HepG2 (cell line): ENCODE data around the gene ABCC10. TPM values are rescaled to one million over a fixed set of nuclear protein-coding genes. Genes with fewer than 3 reads are reported as not detected.
A peak's percentile ranks its signal among the peaks of the same experiment; 100 is the strongest.

Source experiments
- ARNTL ChIP-seq: sonication (generic); formaldehyde crosslinking; IDR thresholded peaks from 2 replicates; pipeline ENCODE4 v1.4.0; 2020; ENCODE audit warnings: mild to moderate bottlenecking, missing genetic modification reagents
- MEF2D ChIP-seq: sonication (generic); formaldehyde crosslinking; IDR thresholded peaks from 2 replicates; pipeline ENCODE4 v1.5.1; 2020; ENCODE audit warnings: mild to moderate bottlenecking, missing genetic modification reagents
- ONECUT2 ChIP-seq: sonication (generic); formaldehyde crosslinking; IDR thresholded peaks from 2 replicates; pipeline ENCODE4 v1.4.0; 2020; ENCODE audit warnings: missing genetic modification reagents
- RARG ChIP-seq: sonication (generic); formaldehyde crosslinking; IDR thresholded peaks from 2 replicates; pipeline ENCODE4 v1.4.0; 2020; ENCODE audit warnings: low read depth, mild to moderate bottlenecking, missing genetic modification reagents
- RBAK ChIP-seq: sonication (generic); formaldehyde crosslinking; IDR thresholded peaks from 2 replicates; pipeline ENCODE4 v1.5.1; 2020; ENCODE audit warnings: mild to moderate bottlenecking, missing genetic modification reagents
- RFX3 ChIP-seq: IDR thresholded peaks from 2 replicates; pipeline ENCODE4 v1.6.1; 2016; ENCODE audit warnings: missing biosample characterization, missing genetic modification reagents
- SIN3B ChIP-seq: fragments of 150-350 bp; IDR thresholded peaks from 2 replicates; pipeline ENCODE4 v1.6.1; 2014; ENCODE audit warnings: low read length
- SRSF4 ChIP-seq: fragments of 200-400 bp; formaldehyde crosslinking; IDR thresholded peaks from one replicate; pipeline ENCODE4 v1.6.1; 2018; ENCODE audit warnings: mild to moderate bottlenecking, low read depth, low read length, moderate library complexity; ENCODE audit not compliant: poor library complexity, severe bottlenecking
- TBP ChIP-seq: sonication (generic); formaldehyde crosslinking; IDR thresholded peaks from 2 replicates; pipeline ENCODE4 v1.5.0; 2020; ENCODE audit warnings: missing genetic modification reagents
- ZFP62 ChIP-seq: sonication (generic); formaldehyde crosslinking; IDR thresholded peaks from 2 replicates; pipeline ENCODE4 v1.4.0; 2020; ENCODE audit warnings: missing genetic modification reagents
- ZKSCAN5 ChIP-seq: sonication (generic); formaldehyde crosslinking; IDR thresholded peaks from 2 replicates; pipeline ENCODE4 v1.5.1; 2020; ENCODE audit warnings: mild to moderate bottlenecking, missing genetic modification reagents
- ZNF329 ChIP-seq: sonication (generic); formaldehyde crosslinking; IDR thresholded peaks from 2 replicates; pipeline ENCODE4 v1.9.0; 2021; ENCODE audit warnings: low read depth, mild to moderate bottlenecking, missing genetic modification reagents
- ZNF333 ChIP-seq: sonication (generic); formaldehyde crosslinking; IDR thresholded peaks from 2 replicates; pipeline ENCODE4 v1.4.0; 2020; ENCODE audit warnings: mild to moderate bottlenecking, missing genetic modification reagents, borderline replicate concordance
- ZNF34 ChIP-seq: sonication (generic); formaldehyde crosslinking; IDR thresholded peaks from 2 replicates; pipeline ENCODE4 v1.4.0; 2020; ENCODE audit warnings: mild to moderate bottlenecking, missing genetic modification reagents, borderline replicate concordance
- ZNF367 ChIP-seq: sonication (generic); formaldehyde crosslinking; IDR thresholded peaks from 2 replicates; pipeline ENCODE4 v1.4.0; 2020; ENCODE audit warnings: missing genetic modification reagents, borderline replicate concordance
- ZNF570 ChIP-seq: sonication (generic); formaldehyde crosslinking; IDR thresholded peaks from 2 replicates; pipeline ENCODE4 v1.4.0; 2020; ENCODE audit warnings: mild to moderate bottlenecking, missing genetic modification reagents, borderline replicate concordance
- ZNF761 ChIP-seq: sonication (generic); formaldehyde crosslinking; conservative IDR thresholded peaks from 2 replicates; pipeline ENCODE4 v1.4.0; 2020; ENCODE audit warnings: mild to moderate bottlenecking, missing genetic modification reagents
- ZNF775 ChIP-seq: sonication (generic); formaldehyde crosslinking; IDR thresholded peaks from 2 replicates; pipeline ENCODE4 v1.4.0; 2020; ENCODE audit warnings: missing genetic modification reagents, mild to moderate bottlenecking, moderate library complexity, borderline replicate concordance
- ZNF776 ChIP-seq: sonication (generic); formaldehyde crosslinking; IDR thresholded peaks from 2 replicates; pipeline ENCODE4 v1.4.0; 2020; ENCODE audit warnings: mild to moderate bottlenecking, missing genetic modification reagents
- ZNF792 ChIP-seq: IDR thresholded peaks from 2 replicates; pipeline ENCODE4 v1.6.1; 2016
- ZNF83 ChIP-seq: sonication (generic); formaldehyde crosslinking; IDR thresholded peaks from 2 replicates; pipeline ENCODE4 v1.4.0; 2020; ENCODE audit warnings: missing genetic modification reagents, mild to moderate bottlenecking, borderline replicate concordance
- polyA plus RNA-seq, 8 experiments: library from polyadenylated mRNA; depleted of rRNA in 3 of 8; stranded (reverse) in 7 of 8; unstranded in 1 of 8; fragments of >200 nt; fragmentation: Illumina TruSeq in 4 of 8; extraction: Trizol in 4 of 8; gene quantifications; 2 replicates each; pipeline versions ENCODE4 v1.2.1 to v1.2.3, GENCODE V29; 2011 to 2016; ENCODE audit warnings: low read depth in 4 of 8, missing spikeins in 1 of 8, mixed read lengths in 1 of 8; ENCODE audit not compliant: insufficient read depth in 1 of 8
- total RNA-seq, 5 experiments: library from RNA; depleted of rRNA; stranded (reverse); fragments of >200 nt; fragmentation: Illumina TruSeq; extraction: Trizol; gene quantifications; 2 replicates each; pipeline ENCODE4 v1.2.3, GENCODE V29; 2016; ENCODE audit warnings: low read depth in 1 of 5
- TF ChIP-seq, protein P1 (sequence below): sonication (generic); formaldehyde crosslinking; IDR thresholded peaks from 2 replicates; pipeline ENCODE4 v1.5.0; 2020; ENCODE audit warnings: missing genetic modification reagents
- TF ChIP-seq, protein P2 (sequence below): sonication (generic); formaldehyde crosslinking; IDR thresholded peaks from 2 replicates; pipeline ENCODE4 v1.9.0; 2022; ENCODE audit warnings: missing genetic modification reagents, mild to moderate bottlenecking, borderline replicate concordance
- TF ChIP-seq, protein P3 (sequence below): sonication (generic); formaldehyde crosslinking; IDR thresholded peaks from 2 replicates; pipeline ENCODE4 v1.5.1; 2020; ENCODE audit warnings: mild to moderate bottlenecking, missing genetic modification reagents
- TF ChIP-seq, protein P4 (sequence below): sonication (generic); formaldehyde crosslinking; IDR thresholded peaks from 2 replicates; pipeline ENCODE4 v1.8.0; 2022; ENCODE audit warnings: missing genetic modification reagents, low read depth, mild to moderate bottlenecking, borderline replicate concordance

The ABCC10 gene
- total and polyA plus RNA-seq, 2 of the 13 experiments (the other 11 are each of a cell fraction or from before 2014, with no cell fraction given) = 16.0 to 24.3 TPM

DNA sequence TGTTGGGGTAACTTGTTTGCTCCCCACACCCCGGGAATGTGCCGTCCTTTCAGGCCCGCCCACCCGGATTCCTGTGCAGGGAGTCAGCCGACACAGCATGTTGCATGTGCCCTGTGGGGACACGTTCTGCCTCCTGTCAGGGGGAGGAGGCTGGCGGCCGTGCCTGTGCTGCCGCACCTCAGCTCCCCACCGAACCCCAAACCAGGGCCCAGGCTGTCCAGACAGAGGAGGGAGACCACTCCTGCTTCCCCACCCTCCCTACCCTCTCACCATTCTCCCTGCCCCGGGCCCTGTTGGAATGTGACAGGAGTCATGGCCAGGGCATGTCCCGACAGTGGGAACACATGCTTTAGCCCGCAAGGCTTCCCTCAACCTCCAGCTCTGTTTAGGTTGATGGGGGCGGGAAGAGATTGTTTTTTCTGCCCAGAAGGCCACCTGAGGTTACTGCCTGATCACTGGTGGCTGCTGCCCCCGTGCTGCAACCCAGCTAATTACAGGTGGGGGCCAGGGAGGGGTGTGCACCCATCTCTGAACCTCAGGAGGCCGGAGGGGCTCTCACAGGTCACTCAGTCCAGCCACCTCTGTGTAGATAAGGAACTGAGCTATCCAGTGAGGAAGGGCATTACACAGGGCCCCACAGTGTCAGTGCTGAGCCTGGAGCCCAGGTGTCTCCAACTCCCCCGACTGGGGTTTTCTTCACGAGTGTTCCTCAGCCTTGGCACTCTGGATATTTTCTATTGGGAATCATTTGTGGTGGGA is 69.2 kb downstream of the ABCC10 start (continued):
- TF ChIP-seq ZNF570 (CRISPR knock-in tag) (no peak), TBP (CRISPR knock-in tag) (no peak), ZNF83 (CRISPR knock-in tag) (no peak), ZKSCAN5 (CRISPR knock-in tag) (no peak), ARNTL (CRISPR knock-in tag) (no peak), ZNF367 (CRISPR knock-in tag) (no peak), SRSF4 (no peak), ZNF761 (no peak), ZFP62 (CRISPR knock-in tag) (no peak), RARG (CRISPR knock-in tag) (no peak), ZNF776 (CRISPR knock-in tag) (no peak), ZNF333 (CRISPR knock-in tag) (no peak), SIN3B (no peak), ZNF775 (no peak), RBAK (CRISPR knock-in tag) (no peak), ZNF34 (CRISPR knock-in tag) (no peak), ZNF792 (0 out of 2 replicates have a peak, but pooled peaks have one; percentile 45), ONECUT2 (no peak), ZNF329 (CRISPR knock-in tag) (peak; percentile 27; the same call in 1 of the 2 replicates), MEF2D (CRISPR knock-in tag) (peak; percentile 45; the same call in 1 of the 2 replicates), RFX3 (no peak)
- TF ChIP-seq, protein P1, sequence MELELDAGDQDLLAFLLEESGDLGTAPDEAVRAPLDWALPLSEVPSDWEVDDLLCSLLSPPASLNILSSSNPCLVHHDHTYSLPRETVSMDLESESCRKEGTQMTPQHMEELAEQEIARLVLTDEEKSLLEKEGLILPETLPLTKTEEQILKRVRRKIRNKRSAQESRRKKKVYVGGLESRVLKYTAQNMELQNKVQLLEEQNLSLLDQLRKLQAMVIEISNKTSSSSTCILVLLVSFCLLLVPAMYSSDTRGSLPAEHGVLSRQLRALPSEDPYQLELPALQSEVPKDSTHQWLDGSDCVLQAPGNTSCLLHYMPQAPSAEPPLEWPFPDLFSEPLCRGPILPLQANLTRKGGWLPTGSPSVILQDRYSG (CRISPR knock-in tag) = no peak
- TF ChIP-seq, protein P2, sequence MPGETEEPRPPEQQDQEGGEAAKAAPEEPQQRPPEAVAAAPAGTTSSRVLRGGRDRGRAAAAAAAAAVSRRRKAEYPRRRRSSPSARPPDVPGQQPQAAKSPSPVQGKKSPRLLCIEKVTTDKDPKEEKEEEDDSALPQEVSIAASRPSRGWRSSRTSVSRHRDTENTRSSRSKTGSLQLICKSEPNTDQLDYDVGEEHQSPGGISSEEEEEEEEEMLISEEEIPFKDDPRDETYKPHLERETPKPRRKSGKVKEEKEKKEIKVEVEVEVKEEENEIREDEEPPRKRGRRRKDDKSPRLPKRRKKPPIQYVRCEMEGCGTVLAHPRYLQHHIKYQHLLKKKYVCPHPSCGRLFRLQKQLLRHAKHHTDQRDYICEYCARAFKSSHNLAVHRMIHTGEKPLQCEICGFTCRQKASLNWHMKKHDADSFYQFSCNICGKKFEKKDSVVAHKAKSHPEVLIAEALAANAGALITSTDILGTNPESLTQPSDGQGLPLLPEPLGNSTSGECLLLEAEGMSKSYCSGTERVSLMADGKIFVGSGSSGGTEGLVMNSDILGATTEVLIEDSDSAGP = 0 out of 2 replicates have a peak, but pooled peaks have one; percentile 47
- TF ChIP-seq, protein P3, sequence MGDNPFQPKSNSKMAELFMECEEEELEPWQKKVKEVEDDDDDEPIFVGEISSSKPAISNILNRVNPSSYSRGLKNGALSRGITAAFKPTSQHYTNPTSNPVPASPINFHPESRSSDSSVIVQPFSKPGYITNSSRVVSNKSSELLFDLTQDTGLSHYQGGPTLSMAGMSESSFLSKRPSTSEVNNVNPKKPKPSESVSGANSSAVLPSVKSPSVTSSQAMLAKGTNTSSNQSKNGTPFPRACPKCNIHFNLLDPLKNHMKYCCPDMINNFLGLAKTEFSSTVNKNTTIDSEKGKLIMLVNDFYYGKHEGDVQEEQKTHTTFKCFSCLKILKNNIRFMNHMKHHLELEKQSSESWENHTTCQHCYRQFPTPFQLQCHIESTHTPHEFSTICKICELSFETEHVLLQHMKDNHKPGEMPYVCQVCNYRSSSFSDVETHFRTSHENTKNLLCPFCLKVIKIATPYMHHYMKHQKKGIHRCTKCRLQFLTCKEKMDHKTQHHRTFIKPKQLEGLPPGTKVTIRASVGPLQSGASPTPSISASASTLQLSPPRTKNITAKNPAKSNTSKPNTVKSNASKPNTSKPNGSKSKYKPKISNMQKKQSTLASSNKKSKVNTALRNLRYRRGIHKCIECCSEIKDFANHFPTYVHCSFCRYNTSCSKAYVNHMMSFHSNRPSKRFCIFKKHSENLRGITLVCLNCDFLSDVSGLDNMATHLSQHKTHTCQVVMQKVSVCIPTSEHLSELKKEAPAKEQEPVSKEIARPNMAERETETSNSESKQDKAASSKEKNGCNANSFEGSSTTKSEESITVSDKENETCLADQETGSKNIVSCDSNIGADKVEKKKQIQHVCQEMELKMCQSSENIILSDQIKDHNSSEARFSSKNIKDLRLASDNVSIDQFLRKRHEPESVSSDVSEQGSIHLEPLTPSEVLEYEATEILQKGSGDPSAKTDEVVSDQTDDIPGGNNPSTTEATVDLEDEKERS = no peak
- TF ChIP-seq, protein P4, sequence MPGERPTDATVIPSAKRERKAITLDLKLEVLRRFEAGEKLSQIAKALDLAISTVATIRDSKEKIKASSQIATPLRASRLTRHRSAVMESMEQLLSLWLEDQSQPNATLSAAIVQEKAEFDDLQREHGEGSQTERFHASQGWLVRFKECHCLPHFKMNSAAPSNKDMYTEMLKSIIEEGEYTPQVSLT (CRISPR knock-in tag) = no peak
